OCI-LY3 (cell line): ENCODE results near the gene BMP7.
"Not testable (repeated sequence)": the region's sequence is repeated elsewhere in the genome, so short reads cannot be mapped to it uniquely, and the experiment has no call there.

Experiments used
- H2AFZ ChIP-seq: fragments of 200-600, 300-600 bp; shearing (Covaris generic); 2 replicates; pipeline ENCODE4 v1.6.0; 2014; ENCODE audit warnings: antibody characterized with exemption, low read depth, low read length
- H3K27ac ChIP-seq: fragments of 200-600, 300-600 bp; sonication (generic); 2 replicates; pipeline ENCODE4 v1.5.1; 2014; ENCODE audit warnings: mild to moderate bottlenecking, low read length, moderate library complexity, mixed read lengths
- H3K27me3 ChIP-seq: fragments of 200-600, 300-600 bp; sonication (generic); 2 replicates; pipeline ENCODE4 v1.6.1; 2014; ENCODE audit warnings: low read depth, low read length, mixed read lengths
- H3K36me3 ChIP-seq: fragments of 200-600, 300-600 bp; sonication (generic); replicated peaks from 2 replicates; pipeline ENCODE3; 2014; ENCODE audit warnings: low read depth, low read length, mixed read lengths
- H3K4me1 ChIP-seq: fragments of 300-600, 200-600 bp; sonication (generic); 2 replicates; pipeline ENCODE4 v1.6.1; 2014; ENCODE audit warnings: low read length, mixed read lengths
- H3K4me2 ChIP-seq: fragments of 200-600, 300-600 bp; sonication (generic); 2 replicates; pipeline ENCODE4 v1.6.1; 2014; ENCODE audit warnings: low read length, mixed read lengths
- H3K4me3 ChIP-seq: fragments of 300-600, 200-600 bp; sonication (generic); 2 replicates; pipeline ENCODE4 v1.5.1; 2014; ENCODE audit warnings: antibody characterized with exemption, mild to moderate bottlenecking, low read length, moderate library complexity
- H3K79me2 ChIP-seq: fragments of 300-600, 200-600 bp; shearing (Covaris generic); 2 replicates; pipeline ENCODE4 v1.6.1; 2014; ENCODE audit warnings: mild to moderate bottlenecking, low read length, mixed read lengths
- H3K9ac ChIP-seq: fragments of 300-600, 200-600 bp; shearing (Covaris generic); 2 replicates; pipeline ENCODE4 v1.6.0; 2014; ENCODE audit warnings: mild to moderate bottlenecking, low read length, moderate library complexity
- H3K9me3 ChIP-seq: fragments of 200-600, 300-600 bp; shearing (Covaris generic); 2 replicates; pipeline ENCODE4 v1.6.1; 2014; ENCODE audit warnings: low read length, mixed read lengths; ENCODE audit not compliant: insufficient read depth
- H4K20me1 ChIP-seq: fragments of 200-600, 300-600 bp; sonication (generic); 2 replicates; pipeline ENCODE4 v1.6.1; 2016; ENCODE audit warnings: low read length, mixed read lengths; ENCODE audit not compliant: insufficient read depth
- CTCF ChIP-seq: fragments of 200-600, 300-600 bp; sonication (generic); IDR thresholded peaks from 2 replicates; pipeline ENCODE4 v1.5.1; 2014; ENCODE audit warnings: antibody characterized with exemption, low read length, low read depth
- EZH2phosphoT487 ChIP-seq: fragments of 200-600 bp; shearing (Covaris generic); IDR thresholded peaks from 2 replicates; pipeline ENCODE4 v1.6.1; 2018; ENCODE audit warnings: antibody characterized with exemption, mixed run types, low read depth

The BMP7 gene

GRCh38 chr20:57282670-57283361 is 16.4 kb upstream of the BMP7 start:
- no peak overlapping the region for H3K4me2 ChIP-seq
- H4K20me1 ChIP-seq, result no peaks in the 10 kb centered on the region; the same call in 1 of the 2 replicates
- no peak for TF ChIP-seq CTCF
- no peak for TF ChIP-seq EZH2phosphoT487
- peaks cover 5% of the 10 kb centered on the region; the same call in 1 of the 2 replicates for H3K9me3 ChIP-seq
- no peak overlapping the region for H2AFZ ChIP-seq
- H3K79me2 ChIP-seq, result no peaks in the 10 kb centered on the region
- no peaks in the 10 kb centered on the region for H3K4me1 ChIP-seq
- H3K27ac ChIP-seq, result no peak overlapping the region
- H3K9ac ChIP-seq, result no peak overlapping the region
- no peaks in the 10 kb centered on the region for H3K36me3 ChIP-seq
- H3K27me3 ChIP-seq, result peaks cover 84% of the 10 kb centered on the region
- no peak overlapping the region for H3K4me3 ChIP-seq

- H3K4me1 ChIP-seq, result no peaks in the 10 kb centered on the region
- H3K27me3 ChIP-seq, result peaks cover 84% of the 10 kb centered on the region
- no peaks in the 10 kb centered on the region for H3K79me2 ChIP-seq
- H3K9ac ChIP-seq, result no peak overlapping the region
- H4K20me1 ChIP-seq, result no peaks in the 10 kb centered on the region; the same call in 1 of the 2 replicates
- no peak overlapping the region for H3K27ac ChIP-seq
- no peak overlapping the region for H3K4me3 ChIP-seq
- H3K4me2 ChIP-seq, result no peak overlapping the region
- H3K9me3 ChIP-seq, result peaks cover 5% of the 10 kb centered on the region; the same call in 1 of the 2 replicates
- no peak for TF ChIP-seq EZH2phosphoT487
- TF ChIP-seq CTCF, result no peak
- no peaks in the 10 kb centered on the region for H3K36me3 ChIP-seq
- no peak overlapping the region for H2AFZ ChIP-seq
These were observed 15.5 kb upstream of the BMP7 start for GRCh38 chr20:57281900-57282299.

- TF ChIP-seq CTCF, result no peak
- TF ChIP-seq EZH2phosphoT487, result no peak
- H3K27me3 ChIP-seq, result peaks cover 88% of the 10 kb centered on the region
- no peak overlapping the region for H2AFZ ChIP-seq
- no peak overlapping the region for H3K4me2 ChIP-seq
- no peaks in the 10 kb centered on the region for H3K79me2 ChIP-seq
- H3K27ac ChIP-seq, result no peak overlapping the region
- H4K20me1 ChIP-seq, result no peaks in the 10 kb centered on the region
- H3K36me3 ChIP-seq, result no peaks in the 10 kb centered on the region
- H3K9me3 ChIP-seq, result peaks cover 5% of the 10 kb centered on the region; the same call in 1 of the 2 replicates
- no peak overlapping the region for H3K9ac ChIP-seq
- no peaks in the 10 kb centered on the region for H3K4me1 ChIP-seq
- H3K4me3 ChIP-seq, result no peak overlapping the region
These were observed 13.8 kb upstream of the BMP7 start for GRCh38 chr20:57280221-57280620.

- H3K9ac ChIP-seq, H3K9me3 ChIP-seq, H3K4me1 ChIP-seq, H3K4me3 ChIP-seq, H4K20me1 ChIP-seq, H2AFZ ChIP-seq, H3K27ac ChIP-seq, H3K4me2 ChIP-seq, H3K36me3 ChIP-seq, H3K79me2 ChIP-seq: not testable (repeated sequence)
- H3K27me3 ChIP-seq, result peaks cover 89% of the 10 kb centered on the region
These were observed 13.1 kb upstream of the BMP7 start for GRCh38 chr20:57279548-57279947.
